DMS53 treated with DMSO at 0.1 percent for 48 hours (cell line): ENCODE data around the gene HIGD1A.

ENCODE experiments used
- DNase-seq: peaks from one replicate; lab custom pipeline; 2025; ENCODE audit not compliant: unreplicated experiment; lab: John Stamatoyannopoulos, UW

The HIGD1A gene

DNA sequence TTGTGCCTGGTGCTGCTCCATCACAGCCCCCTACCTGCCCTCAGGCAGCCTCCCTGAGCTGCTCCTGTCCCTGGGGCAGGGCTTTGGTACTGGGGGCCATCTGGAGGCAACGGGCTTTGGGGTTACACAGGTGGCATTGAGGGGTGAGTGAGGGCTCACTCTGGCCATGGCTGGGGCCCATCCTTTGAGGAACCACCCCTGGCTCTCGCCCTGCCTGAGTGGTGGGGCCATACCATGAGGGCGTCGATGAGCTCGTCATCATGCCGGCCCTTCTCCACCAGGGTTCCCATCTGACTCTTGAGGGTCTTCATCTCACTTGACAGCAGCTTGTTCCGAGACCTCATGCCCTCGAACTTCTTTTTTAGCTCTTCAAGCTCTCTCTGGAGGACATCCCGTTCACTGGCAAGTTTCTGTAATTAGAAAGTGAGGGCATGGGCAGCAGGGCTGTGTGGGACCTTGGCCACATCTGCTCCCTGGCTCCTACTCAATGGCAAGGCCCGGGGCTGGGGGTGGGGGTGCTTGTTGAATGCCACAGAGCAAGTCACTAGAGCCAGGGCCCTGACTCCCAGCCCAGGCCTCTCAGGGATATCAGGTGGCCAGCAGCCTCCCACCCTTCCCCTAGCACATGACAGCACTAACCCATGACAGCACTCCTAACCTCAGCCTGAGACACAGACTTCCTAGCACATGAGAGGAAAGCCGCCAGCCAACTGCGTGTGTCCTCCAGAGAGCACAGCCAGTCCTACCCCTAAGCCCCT, 64.7 kb downstream of the HIGD1A start:
- no peak for DNase-seq

DNA sequence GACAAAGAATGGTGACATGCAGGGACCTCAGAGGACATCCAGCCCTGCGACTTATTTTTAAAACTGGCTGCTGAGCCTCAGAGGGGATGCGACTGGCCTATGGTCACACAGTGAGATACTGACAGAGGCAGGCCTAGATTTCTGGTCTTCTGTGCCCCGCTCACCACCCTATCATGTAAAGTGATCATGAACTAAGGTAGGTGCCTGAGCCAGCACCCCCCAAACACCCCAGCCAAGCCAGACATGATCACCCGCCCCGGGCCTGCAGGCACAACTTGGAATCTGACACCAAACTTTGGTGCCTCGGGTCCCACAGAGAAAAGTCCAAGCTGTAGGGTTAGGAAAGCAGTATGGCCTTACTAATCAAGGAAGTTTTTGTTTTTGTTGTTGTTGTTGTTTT, 67.8 kb downstream of the HIGD1A start:
- no peak for DNase-seq

DNA sequence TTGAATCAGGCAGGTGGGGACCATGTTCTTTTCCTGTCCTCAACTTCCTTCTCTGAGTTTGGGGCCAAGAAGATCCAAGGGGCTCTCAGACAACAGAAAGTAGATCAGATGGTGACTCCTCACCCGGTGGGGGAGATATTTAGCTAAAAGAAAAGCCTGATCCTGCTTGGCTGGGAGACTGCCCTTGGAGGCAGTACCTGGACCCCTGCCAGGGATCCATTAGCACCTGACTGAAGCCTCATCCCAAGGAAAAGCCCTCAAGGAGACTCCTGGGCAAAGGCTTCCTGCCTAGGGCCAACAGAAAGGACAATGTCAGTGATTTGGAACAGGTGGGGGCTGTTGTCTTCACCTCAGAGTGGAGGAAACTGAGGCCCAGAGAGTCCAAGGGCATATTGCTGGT, 68.2 kb downstream of the HIGD1A start:
- no peak for DNase-seq

DNA sequence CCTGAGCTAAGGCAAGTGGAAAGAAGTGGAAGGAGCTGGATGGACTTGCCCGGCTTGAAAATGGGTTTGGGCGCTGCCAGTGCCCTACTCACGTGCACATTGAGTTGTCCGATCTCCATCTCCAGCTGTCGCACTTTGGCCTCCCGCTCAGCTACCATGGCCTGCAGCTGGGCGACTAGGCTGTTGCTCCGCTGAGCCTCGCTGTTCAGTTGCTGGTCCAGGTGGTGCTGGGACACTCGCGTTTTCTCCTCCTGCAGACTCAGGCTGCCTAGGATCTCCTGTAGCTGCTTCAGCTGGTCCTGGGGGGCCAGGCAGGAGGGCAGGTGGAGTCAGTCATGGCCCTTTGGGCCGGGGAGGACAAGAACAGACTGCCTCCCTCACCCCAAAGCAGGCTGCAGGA, 68.7 kb downstream of the HIGD1A start:
- no peak for DNase-seq

DNA sequence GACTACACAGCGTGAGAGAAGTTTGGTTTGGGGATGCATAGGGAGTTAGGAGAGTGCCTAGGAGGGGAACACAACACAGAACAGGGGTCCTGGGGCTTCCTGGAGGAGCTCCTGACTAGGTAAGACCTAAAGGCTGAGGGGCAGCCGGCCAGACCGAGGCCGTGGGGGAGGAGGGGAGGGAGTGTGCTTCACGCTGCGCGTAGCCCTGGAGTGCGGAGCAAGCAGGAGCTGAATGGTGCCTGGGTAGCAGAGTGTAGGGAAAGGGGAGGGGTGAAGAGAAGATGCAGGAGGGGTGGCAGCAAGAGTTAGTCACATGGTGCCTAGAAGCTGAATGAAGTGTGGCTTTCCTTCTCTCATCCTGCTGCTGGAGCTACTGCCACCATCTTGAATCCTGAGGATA, 69.3 kb downstream of the HIGD1A start:
- no peak for DNase-seq

DNA sequence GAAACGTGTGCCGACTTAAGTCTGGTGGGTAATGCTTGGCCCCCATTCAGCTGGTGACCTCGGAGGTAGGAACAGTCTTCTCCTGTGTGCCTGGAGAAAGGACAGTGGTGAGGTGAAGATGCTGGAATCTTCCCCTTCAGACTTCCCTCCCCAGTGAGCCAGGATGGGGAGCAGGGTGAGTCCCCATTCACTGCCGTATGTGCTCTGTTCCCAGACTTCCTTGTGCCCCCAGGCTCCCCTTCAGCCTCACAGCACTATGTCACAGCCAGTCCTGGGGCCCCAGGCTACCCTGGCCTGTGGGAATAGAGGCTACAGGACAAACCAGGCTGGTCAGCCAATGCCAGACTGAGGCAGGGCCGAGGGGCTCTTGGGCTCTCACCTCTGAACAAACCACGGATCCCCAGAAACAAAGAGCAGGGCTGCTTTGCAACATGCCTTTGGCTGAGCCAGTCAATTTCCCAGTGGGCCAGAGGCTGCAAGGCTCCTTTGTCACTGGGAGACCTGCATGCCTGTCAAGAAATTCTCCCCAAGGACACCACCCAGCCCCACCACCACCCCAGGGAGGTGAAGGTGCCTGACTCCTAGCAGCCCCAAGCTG, 69.9 kb downstream of the HIGD1A start:
- no peak for DNase-seq

DNA sequence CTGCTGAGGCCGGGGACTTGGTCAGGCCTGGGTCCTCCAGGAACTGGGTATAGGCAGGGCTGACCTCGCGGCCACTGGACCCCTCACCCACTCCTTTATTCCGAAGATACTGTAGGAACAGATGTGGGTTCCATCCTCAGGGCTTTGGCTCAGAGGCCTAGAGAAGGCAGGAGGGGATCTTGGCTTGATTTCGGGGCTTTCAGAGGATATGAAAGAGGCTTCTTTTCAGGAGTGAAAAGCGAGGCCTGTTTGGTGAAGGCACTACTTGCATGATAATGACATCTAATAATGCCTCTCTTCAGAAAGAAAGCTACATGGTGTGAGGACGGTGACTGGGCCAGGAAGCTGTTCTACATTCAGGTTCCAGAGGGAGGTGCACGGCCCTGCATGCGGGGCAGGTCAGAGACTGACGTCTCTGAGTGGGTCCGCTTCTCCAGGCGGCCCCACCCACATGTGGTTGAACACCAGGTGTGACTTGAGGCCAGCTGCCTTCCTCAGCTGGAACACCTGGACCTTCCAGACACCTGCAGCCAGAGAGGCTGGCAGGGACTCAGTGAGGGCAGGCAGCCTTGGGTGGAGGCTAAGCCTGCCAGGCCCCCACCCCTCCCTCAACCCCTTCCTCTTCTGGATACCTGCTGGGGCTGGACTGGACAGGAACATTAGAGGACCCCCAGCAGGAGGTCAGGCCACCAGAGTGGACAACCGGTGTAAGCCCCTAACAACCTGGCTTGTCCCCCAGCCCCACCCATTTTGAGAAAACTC, 70.6 kb downstream of the HIGD1A start:
- DNase-seq, result no peak
